Measurements from ENCODE around the gene KLRF1. TPM values are rescaled to one million over a fixed set of nuclear protein-coding genes. Genes with fewer than 3 reads are reported as not detected.

Gene KLRF1
- total and polyA plus RNA-seq, 12 donors = 0.17 to 0.61 (median 0.42) TPM; not detected in 7

- Histone ChIP-seq H3K4me1 (replicated peaks in 1 of 2) (no peaks in the 10 kb centered on the region), H3K27ac (no peak overlapping the region), H3K4me3 (no peak overlapping the region), H3K9me3 (replicated peaks in 1 of 3) (no peaks in the 10 kb centered on the region), H3K27me3 (no peaks in the 10 kb centered on the region), H3K36me3 (replicated peaks in 1 of 2) (no peaks in the 10 kb centered on the region)
- no peak for DNase-seq
- intact Hi-C loops (cut with DNase I) = no loop called here
- TF ChIP-seq, protein P1, sequence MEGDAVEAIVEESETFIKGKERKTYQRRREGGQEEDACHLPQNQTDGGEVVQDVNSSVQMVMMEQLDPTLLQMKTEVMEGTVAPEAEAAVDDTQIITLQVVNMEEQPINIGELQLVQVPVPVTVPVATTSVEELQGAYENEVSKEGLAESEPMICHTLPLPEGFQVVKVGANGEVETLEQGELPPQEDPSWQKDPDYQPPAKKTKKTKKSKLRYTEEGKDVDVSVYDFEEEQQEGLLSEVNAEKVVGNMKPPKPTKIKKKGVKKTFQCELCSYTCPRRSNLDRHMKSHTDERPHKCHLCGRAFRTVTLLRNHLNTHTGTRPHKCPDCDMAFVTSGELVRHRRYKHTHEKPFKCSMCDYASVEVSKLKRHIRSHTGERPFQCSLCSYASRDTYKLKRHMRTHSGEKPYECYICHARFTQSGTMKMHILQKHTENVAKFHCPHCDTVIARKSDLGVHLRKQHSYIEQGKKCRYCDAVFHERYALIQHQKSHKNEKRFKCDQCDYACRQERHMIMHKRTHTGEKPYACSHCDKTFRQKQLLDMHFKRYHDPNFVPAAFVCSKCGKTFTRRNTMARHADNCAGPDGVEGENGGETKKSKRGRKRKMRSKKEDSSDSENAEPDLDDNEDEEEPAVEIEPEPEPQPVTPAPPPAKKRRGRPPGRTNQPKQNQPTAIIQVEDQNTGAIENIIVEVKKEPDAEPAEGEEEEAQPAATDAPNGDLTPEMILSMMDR (IDR thresholded peaks at IDR 0.05) = no peak
- TF ChIP-seq POLR2A (IDR thresholded peaks at IDR 0.05) = no peak
- WGBS, 4 donors = 49 to 59% (median 54%) methylated on average over 3 of the region's 3 CpGs
These were observed 16.1 kb downstream of the KLRF1 start for GRCh38 chr12:9843407-9843806.

DNA sequence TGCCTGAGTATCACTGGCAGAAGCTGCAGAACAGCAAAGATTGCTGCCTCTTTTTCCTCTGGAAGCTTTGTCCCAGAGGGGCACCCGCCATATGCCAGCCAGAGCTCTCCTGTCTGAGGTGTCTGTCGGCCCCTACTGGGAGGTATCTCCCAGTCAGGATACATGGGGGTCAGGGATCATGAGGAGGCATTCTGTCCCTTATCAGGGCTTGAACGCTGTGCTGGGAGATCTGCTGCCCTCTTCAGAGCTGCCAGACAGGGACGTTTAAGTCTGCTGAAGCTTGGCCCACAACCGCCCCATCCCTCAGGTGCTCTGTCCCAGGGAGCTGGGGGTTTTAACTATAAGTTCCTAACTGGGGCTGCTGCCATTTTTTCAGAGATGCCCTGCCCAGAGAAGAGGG, 21.6 kb downstream of the KLRF1 start:
- no peaks in the 10 kb centered on the region for H3K9me3 ChIP-seq (replicated peaks in 1 of 3)
- no peak for TF ChIP-seq POLR2A (IDR thresholded peaks at IDR 0.05)
- TF ChIP-seq, protein P1 (IDR thresholded peaks at IDR 0.05) = no peak
- 50 to 78% (median 71%) methylated on average over 2 to 5 of the region's 5 CpGs for WGBS, 4 donors
- H3K36me3 ChIP-seq (replicated peaks in 1 of 2) = no peaks in the 10 kb centered on the region
- no peaks in the 10 kb centered on the region for H3K4me1 ChIP-seq (replicated peaks in 1 of 2)
- intact Hi-C loops (cut with DNase I) = no loop called here
- no peak overlapping the region for H3K27ac ChIP-seq
- DNase-seq = no peak
- no peak overlapping the region for H3K4me3 ChIP-seq
- H3K27me3 ChIP-seq = no peaks in the 10 kb centered on the region

DNA sequence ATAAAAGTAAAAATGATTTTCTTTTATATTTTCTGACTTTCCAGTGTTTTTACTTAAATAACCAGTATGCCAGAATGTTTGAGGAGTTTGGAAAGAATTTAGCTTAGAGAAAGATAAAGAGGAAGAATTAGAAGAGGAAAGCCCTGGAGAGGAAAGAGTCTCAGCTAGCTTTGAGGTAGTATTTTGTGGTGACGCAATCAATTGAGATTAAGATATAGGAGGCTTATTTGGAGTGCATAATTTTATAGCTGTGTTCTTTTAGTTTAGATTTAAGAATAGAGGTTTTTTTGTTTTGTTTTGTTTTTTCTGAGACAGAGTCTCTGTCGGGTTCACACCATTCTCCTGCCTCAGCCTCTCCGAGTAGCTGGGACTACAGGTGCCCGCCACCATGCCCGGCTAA, 23.8 kb downstream of the KLRF1 start:
- Histone ChIP-seq H3K27ac (no peak overlapping the region), H3K9me3 (replicated peaks in 1 of 3) (no peaks in the 10 kb centered on the region), H3K27me3 (no peaks in the 10 kb centered on the region), H3K4me1 (replicated peaks in 1 of 2) (no peaks in the 10 kb centered on the region), H3K36me3 (replicated peaks in 1 of 2) (no peaks in the 10 kb centered on the region), H3K4me3 (no peak overlapping the region)
- 90 to 96% (median 92%) methylated on average over 5 of the region's 5 CpGs for WGBS, 4 donors
- intact Hi-C loops (cut with DNase I) = no loop called here
- TF ChIP-seq POLR2A (IDR thresholded peaks at IDR 0.05) = no peak
- no peak for DNase-seq

DNA sequence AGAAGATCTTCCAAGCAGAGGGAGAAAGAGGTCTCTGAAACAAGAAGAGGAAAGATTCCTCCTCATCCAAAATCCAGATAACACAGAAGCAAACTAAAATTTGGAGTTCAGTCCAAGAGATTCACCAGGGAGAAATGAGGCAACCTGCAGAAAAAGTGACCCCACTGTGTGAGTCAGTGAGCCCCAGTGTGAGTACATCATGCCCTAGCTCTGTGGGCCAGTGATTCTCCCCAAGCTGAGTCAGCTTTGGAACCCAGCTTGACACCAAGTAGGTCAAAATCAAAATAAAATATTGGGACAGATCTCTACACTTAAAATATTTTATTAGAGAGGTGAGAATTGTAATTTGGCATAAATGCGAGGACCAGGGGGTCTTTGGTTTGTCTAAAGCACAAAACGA, 24.6 kb downstream of the KLRF1 start:
- intact Hi-C loops (cut with DNase I) = no loop called here
- Histone ChIP-seq H3K4me1 (replicated peaks in 1 of 2) (no peaks in the 10 kb centered on the region), H3K9me3 (replicated peaks in 1 of 3) (no peaks in the 10 kb centered on the region), H3K4me3 (no peak overlapping the region), H3K27me3 (no peaks in the 10 kb centered on the region), H3K27ac (no peak overlapping the region), H3K36me3 (replicated peaks in 1 of 2) (no peaks in the 10 kb centered on the region)
- TF ChIP-seq, protein P1 (IDR thresholded peaks at IDR 0.05) = no peak
- 70 to 88% (median 85%) methylated on average over 2 of the region's 2 CpGs for WGBS, 4 donors
- no peak for DNase-seq

DNA sequence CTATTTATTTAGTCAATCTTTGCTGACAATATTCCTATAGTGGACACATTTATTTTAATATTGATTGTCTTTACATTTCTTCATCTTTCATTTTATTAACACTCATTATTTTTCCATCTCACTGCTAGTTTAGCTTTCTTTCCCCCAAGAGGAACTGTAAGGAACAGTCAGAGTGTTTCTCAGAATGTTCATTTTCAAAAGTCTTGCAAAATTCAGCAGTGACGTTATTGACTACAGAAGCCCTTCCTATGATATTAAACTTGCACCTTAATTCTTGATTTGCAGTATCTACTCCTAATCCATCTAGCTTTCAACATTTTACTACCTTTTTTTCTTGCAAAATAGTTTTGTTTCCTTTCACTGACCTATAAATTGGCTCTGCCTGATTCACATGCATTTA, 28.9 kb downstream of the KLRF1 start:
- Histone ChIP-seq H3K27ac (no peak overlapping the region), H3K36me3 (replicated peaks in 1 of 2) (no peaks in the 10 kb centered on the region), H3K9me3 (replicated peaks in 1 of 3) (no peaks in the 10 kb centered on the region), H3K4me3 (no peak overlapping the region), H3K4me1 (replicated peaks in 1 of 2) (no peaks in the 10 kb centered on the region), H3K27me3 (no peaks in the 10 kb centered on the region)
- 68 to 81% (median 70%) methylated on average over 1 of the region's 1 CpG for WGBS, 4 donors
- no peak for DNase-seq
- TF ChIP-seq, protein P1 (IDR thresholded peaks at IDR 0.05) = no peak
- no peak for TF ChIP-seq POLR2A (IDR thresholded peaks at IDR 0.05)
- intact Hi-C loops (cut with DNase I) = no loop called here
